Mesendoderm (in vitro differentiated cells): ENCODE results near the gene LY6G5B.

Experiments used
- DNase-seq: peaks from one replicate; pipeline ENCODE4 v3.0.0; 2013
- H2AK5ac ChIP-seq: 2 replicates; pipeline ENCODE4 v1.6.1; 2013; ENCODE audit warnings: low read length, inconsistent platforms
- H2BK120ac ChIP-seq: 2 replicates; pipeline ENCODE4 v1.6.1; 2013; ENCODE audit warnings: low read depth, mild to moderate bottlenecking, low read length, moderate library complexity, mixed read lengths
- H2BK15ac ChIP-seq: replicated peaks from 2 replicates; pipeline ENCODE4 v1.6.1; 2013; ENCODE audit warnings: low read depth, mild to moderate bottlenecking, moderate library complexity
- H2BK5ac ChIP-seq: 2 replicates; pipeline ENCODE4 v1.6.1; 2013; ENCODE audit warnings: low read length, inconsistent platforms
- H3K18ac ChIP-seq: 2 replicates; pipeline ENCODE4 v1.6.1; 2013; ENCODE audit warnings: mild to moderate bottlenecking, low read length, mixed read lengths
- H3K23ac ChIP-seq: one replicate; pipeline ENCODE4 v1.6.1; 2013; ENCODE audit warnings: low read length
- H3K27ac ChIP-seq: 2 replicates; pipeline ENCODE4 v1.5.1; 2013; ENCODE audit warnings: low read depth, mild to moderate bottlenecking, inconsistent platforms, low read length, moderate library complexity
- H3K27me3 ChIP-seq: 2 replicates; pipeline ENCODE4 v1.6.1; 2013; ENCODE audit warnings: low read length, control low read depth, mild to moderate bottlenecking, inconsistent platforms; ENCODE audit not compliant: insufficient read depth, poor library complexity
- H3K36me3 ChIP-seq: 2 replicates; pipeline ENCODE4 v1.6.1; 2013; ENCODE audit warnings: low read length, inconsistent platforms; ENCODE audit not compliant: control insufficient read depth, insufficient read depth
- H3K4ac ChIP-seq: one replicate; pipeline ENCODE4 v1.6.1; 2013; ENCODE audit warnings: low read depth, mild to moderate bottlenecking, low read length, moderate library complexity
- H3K4me1 ChIP-seq: 2 replicates; pipeline ENCODE4 v1.6.1; 2013; ENCODE audit warnings: low read depth, low read length, inconsistent platforms; ENCODE audit not compliant: control insufficient read depth
- H3K4me2 ChIP-seq: 2 replicates; pipeline ENCODE4 v1.6.1; 2013; ENCODE audit warnings: low read length
- H3K4me3 ChIP-seq: 2 replicates; pipeline ENCODE4 v1.5.1; 2013; ENCODE audit warnings: mild to moderate bottlenecking, low read length
- H3K56ac ChIP-seq: one replicate; pipeline ENCODE4 v1.6.1; 2013; ENCODE audit warnings: low read length
- H3K79me1 ChIP-seq: 2 replicates; pipeline ENCODE4 v1.6.1; 2013; ENCODE audit warnings: low read length, inconsistent platforms
- H3K79me2 ChIP-seq: 2 replicates; pipeline ENCODE4 v1.6.1; 2013; ENCODE audit warnings: mild to moderate bottlenecking, low read length; ENCODE audit not compliant: control insufficient read depth, insufficient read depth
- H3K9ac ChIP-seq: 2 replicates; pipeline ENCODE4 v1.6.1; 2013; ENCODE audit warnings: low read length, inconsistent platforms
- H4K5ac ChIP-seq: one replicate; pipeline ENCODE4 v1.6.1; 2013; ENCODE audit warnings: low read length
- H4K8ac ChIP-seq: one replicate; pipeline ENCODE4 v1.6.1; 2013; ENCODE audit warnings: low read depth, mild to moderate bottlenecking, control low read depth, low read length, moderate library complexity
- WGBS: extraction: QIAGEN DNeasy Blood & Tissue Kit; methylation state at CpG from one replicate; pipeline ENCODE4 v1.1.7; 2013; ENCODE audit warnings: low lambda C conversion rate, missing lambda C conversion rate; ENCODE audit not compliant: insufficient coverage; ENCODE audit errors: extremely low coverage; 5-methylcytosine and 5-hydroxymethylcytosine counted together

LY6G5B gene

DNA sequence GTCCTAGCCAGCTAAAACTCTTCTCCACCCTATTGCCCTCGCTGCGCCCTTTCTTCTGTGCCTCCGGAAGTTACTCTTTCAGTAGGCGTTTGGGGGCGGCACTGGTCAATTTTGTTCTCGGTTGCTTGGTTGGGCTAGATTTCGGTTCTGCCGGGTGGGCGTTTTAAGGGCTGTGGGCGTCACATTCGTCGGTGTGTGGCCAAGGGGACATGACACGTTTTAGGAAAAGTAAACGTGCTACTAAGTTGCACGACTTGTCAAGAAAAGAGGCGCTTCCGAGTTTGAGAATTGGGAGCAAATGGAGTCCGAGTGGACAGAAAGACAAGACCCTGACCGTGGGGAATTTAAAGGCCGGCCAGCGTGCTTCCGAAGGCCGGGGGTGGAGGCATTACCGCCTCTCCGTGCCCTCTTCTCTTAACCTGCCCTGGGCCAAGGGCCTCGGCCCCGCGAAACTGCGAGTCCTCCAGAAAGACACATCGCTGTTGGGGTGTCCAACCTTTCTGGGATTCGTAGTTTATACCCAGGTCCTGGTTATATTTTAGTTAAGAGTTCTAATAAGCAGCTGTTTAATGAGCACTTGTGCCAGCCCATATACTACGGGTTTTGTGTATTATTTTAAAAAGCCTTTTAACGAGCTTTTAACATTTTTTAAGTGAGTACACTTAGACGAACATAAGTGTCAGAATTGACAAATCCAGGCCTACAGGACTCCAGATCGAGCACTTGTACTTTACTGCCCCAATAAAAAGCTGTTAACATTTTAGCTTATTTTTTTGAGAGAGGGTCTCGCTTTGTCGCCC, 16.7 kb upstream of the LY6G5B start:
- peaks cover 3% of the 10 kb centered on the region for H3K4me1 ChIP-seq
- peak overlapping the region; percentile 65 for H3K18ac ChIP-seq
- H3K4me2 ChIP-seq, result peak overlapping the region; percentile 51
- no peak overlapping the region for H2BK15ac ChIP-seq
- no peak overlapping the region for H2AK5ac ChIP-seq
- peak overlapping the region; percentile 77 for H3K27ac ChIP-seq
- H3K4me3 ChIP-seq, result peak overlapping the region; percentile 58
- H3K27me3 ChIP-seq, result no peaks in the 10 kb centered on the region
- DNase-seq, result peak; percentile 98
- WGBS, result no CpG with 5 or more reads among the region's 37 CpGs
- peak overlapping the region; percentile 92 for H3K56ac ChIP-seq
- peaks cover 4% of the 10 kb centered on the region for H3K36me3 ChIP-seq
- peak overlapping the region; percentile 95 for H3K9ac ChIP-seq
- H3K23ac ChIP-seq, result no peak overlapping the region
- peak overlapping the region; percentile 77 for H3K4ac ChIP-seq
- no peak overlapping the region for H2BK120ac ChIP-seq
- peaks cover 18% of the 10 kb centered on the region for H3K79me2 ChIP-seq
- H2BK5ac ChIP-seq, result peak overlapping the region; percentile 18
- H4K8ac ChIP-seq, result no peak overlapping the region
- H4K5ac ChIP-seq, result no peak overlapping the region
- peaks cover 18% of the 10 kb centered on the region for H3K79me1 ChIP-seq

DNA sequence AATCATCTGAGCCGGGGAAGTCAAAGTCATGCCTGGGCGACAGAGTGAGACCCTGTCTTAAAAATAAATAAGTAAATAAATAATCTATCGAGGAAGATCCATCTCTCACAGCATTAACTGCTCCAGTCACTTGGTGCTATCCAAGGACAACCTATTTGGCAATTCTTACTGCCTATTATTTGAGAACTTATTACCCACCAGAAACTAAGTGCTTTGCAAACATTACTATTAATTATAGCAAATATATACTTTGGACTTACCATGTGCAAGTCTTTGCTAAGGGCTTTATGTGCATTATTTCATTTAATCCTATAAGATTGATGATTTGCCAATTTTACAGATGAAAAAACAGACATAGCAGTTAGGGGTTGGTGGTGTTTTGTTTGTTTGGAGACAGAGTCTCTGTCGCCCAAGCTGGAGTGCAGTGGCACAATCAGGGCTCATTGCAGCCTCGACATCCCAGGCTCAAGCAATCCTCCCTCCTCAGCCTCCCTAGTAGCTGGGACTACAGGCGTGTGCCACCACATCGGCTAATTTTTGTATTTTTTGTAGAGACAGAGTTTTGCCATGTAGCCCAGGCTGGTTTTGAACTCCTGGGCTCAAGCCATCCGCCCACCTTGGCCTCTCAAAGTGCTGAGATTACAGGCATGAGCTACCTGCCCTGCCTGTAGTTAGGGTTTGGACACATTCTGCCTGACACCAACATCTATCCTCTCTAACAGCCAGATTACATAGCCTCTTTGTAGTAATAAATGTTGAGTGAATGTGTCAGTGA, 15.0 kb upstream of the LY6G5B start:
- WGBS, result no CpG with 5 or more reads among the region's 8 CpGs
- no peak for DNase-seq
- H3K4me3 ChIP-seq, result no peak overlapping the region
- H3K4ac ChIP-seq, result no peak overlapping the region
- no peak overlapping the region for H2BK15ac ChIP-seq
- H3K23ac ChIP-seq, result no peak overlapping the region
- H3K4me1 ChIP-seq, result peaks cover 6% of the 10 kb centered on the region
- no peak overlapping the region for H3K27ac ChIP-seq
- H3K56ac ChIP-seq, result no peak overlapping the region
- H3K27me3 ChIP-seq, result no peaks in the 10 kb centered on the region
- H4K8ac ChIP-seq, result no peak overlapping the region
- no peak overlapping the region for H3K9ac ChIP-seq
- H4K5ac ChIP-seq, result no peak overlapping the region
- H3K4me2 ChIP-seq, result no peak overlapping the region
- no peaks in the 10 kb centered on the region for H3K36me3 ChIP-seq
- peaks cover 25% of the 10 kb centered on the region for H3K79me2 ChIP-seq
- no peak overlapping the region for H3K18ac ChIP-seq
- no peak overlapping the region for H2BK5ac ChIP-seq
- H2AK5ac ChIP-seq, result no peak overlapping the region
- peaks cover 19% of the 10 kb centered on the region for H3K79me1 ChIP-seq
- H2BK120ac ChIP-seq, result no peak overlapping the region

DNA sequence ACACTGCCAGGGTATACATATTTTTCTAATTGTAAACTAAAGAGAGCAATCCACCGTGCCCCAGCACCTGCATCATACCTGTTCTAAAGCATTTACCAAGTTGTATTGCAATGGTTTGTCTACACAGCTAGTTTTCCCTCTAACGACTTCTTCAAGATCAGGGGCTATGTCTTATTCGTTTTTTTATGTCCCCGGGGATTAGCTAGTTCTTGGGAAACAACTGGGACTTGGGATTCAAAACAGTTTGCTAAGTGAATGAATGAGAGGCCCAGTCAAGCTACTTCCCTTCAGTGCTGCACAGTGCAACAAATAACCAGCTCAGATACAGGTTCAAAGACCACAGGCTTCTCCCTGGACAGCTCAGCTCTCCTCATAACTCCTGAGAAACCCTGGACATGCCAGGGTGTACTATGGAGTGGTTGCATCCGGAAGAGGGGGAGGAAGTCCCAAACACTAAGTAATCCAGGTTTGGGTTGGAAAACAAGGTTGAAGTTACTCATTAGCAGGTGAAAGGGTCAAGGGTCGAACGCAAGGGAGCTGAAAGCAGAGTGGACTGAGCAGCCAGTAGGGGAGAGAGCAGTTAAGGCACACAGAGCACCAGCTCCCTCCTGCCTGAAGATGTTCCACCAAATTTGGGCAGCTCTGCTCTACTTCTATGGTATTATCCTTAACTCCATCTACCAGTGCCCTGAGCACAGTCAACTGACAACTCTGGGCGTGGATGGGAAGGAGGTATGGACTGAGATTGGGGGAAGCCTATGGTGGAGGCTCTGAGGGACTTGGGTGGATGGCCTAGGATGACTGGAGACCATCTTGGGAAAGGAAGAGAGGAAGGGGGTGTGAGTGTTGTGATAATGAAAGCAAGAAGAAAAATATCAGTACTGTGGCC, 14.2 kb upstream of the LY6G5B start, which contains the start of gene APOM:
TSS of gene APOM (plus strand) at position 546 of the 889 bp plus-strand sequence. CDS start at position 619, 73 bp downstream.
- Histone ChIP-seq H3K9ac (no peak within 1 kb of the TSS), H3K4ac (no peak within 1 kb of the TSS), H2BK5ac (no peak within 1 kb of the TSS), H3K79me1 (peaks cover 22% of the 10 kb centered on the region), H3K4me2 (no peak within 1 kb of the TSS), H3K23ac (no peak within 1 kb of the TSS), H3K56ac (no peak within 1 kb of the TSS), H3K4me3 (no peak within 1 kb of the TSS), H3K18ac (no peak within 1 kb of the TSS), H2BK120ac (no peak within 1 kb of the TSS), H2BK15ac (no peak within 1 kb of the TSS), H3K4me1 (peaks cover 6% of the 10 kb centered on the region), H3K27ac (no peak within 1 kb of the TSS), H4K5ac (no peak within 1 kb of the TSS), H3K36me3 (no peaks in the 10 kb centered on the region), H3K27me3 (no peaks in the 10 kb centered on the region), H2AK5ac (no peak within 1 kb of the TSS), H3K79me2 (peaks cover 27% of the 10 kb centered on the region), H4K8ac (no peak within 1 kb of the TSS)
- WGBS, result no CpG with 5 or more reads among the region's 8 CpGs
- DNase-seq, result no peak

DNA sequence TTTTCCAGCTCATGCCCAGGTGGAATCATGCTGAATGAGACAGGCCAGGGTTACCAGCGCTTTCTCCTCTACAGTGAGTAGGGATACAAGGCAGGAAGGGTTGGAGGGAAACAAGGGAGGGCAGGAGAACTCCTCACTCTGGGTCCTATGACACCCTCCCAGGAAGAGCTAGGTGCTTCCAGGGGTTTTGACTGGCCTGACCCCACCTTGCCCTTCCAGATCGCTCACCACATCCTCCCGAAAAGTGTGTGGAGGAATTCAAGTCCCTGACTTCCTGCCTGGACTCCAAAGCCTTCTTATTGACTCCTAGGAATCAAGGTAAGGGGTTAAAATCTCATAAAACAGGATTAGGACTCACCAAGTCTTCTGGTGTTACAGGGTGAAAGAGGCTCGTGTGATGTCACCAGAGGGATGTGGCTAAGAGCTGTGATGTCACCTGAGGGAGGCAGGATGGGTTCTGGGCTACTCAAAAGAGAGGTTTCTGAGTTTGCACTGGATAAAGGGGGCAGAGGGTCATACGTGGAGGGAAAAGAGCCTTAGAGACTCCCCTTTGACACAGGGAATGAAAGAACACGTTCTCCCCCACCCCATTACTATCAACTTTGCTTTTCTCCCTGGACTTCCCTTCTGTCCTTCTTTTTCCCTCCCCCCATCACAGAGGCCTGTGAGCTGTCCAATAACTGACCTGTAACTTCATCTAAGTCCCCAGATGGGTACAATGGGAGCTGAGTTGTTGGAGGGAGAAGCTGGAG, 12.2 kb upstream of the LY6G5B start:
- no peak overlapping the region for H3K4me3 ChIP-seq
- no peak overlapping the region for H3K23ac ChIP-seq
- no peak overlapping the region for H2AK5ac ChIP-seq
- peaks cover 18% of the 10 kb centered on the region for H3K79me1 ChIP-seq
- H4K8ac ChIP-seq, result no peak overlapping the region
- no peak overlapping the region for H3K27ac ChIP-seq
- WGBS, result no CpG with 5 or more reads among the region's 6 CpGs
- H4K5ac ChIP-seq, result no peak overlapping the region
- H3K4me2 ChIP-seq, result no peak overlapping the region
- H3K27me3 ChIP-seq, result no peaks in the 10 kb centered on the region
- no peak overlapping the region for H2BK5ac ChIP-seq
- H2BK15ac ChIP-seq, result no peak overlapping the region
- no peak overlapping the region for H2BK120ac ChIP-seq
- H3K4me1 ChIP-seq, result peaks cover 3% of the 10 kb centered on the region
- H3K56ac ChIP-seq, result no peak overlapping the region
- no peak overlapping the region for H3K9ac ChIP-seq
- H3K79me2 ChIP-seq, result peaks cover 15% of the 10 kb centered on the region
- no peak overlapping the region for H3K4ac ChIP-seq
- H3K36me3 ChIP-seq, result no peaks in the 10 kb centered on the region
- DNase-seq, result no peak
- no peak overlapping the region for H3K18ac ChIP-seq

DNA sequence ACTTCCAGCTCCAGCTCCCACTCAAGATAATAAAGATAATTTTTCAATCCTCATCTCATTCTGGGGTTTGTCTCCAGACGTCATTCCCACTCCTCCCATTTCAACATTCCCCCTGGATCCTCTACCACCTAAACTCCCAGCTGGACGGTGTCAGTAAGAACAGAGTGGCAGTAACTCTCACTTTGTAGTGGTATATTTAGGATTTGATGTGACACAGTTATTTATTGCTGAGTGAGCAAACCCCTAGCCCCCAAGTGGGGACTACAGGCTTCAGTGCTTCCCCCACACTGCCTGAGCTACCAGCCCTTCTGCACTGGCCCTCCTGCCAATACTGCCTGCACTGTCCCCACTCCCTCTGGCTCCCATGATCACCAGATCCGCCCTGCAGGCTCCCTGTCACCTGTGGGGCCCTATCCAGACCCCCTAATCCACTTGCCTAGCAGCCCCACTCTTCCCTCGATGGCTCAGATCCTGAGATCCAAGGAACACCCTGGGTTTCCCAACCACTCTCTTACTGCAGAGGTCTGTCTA, 11.6 kb upstream of the LY6G5B start:
- H3K27me3 ChIP-seq, result no peaks in the 10 kb centered on the region
- peak overlapping the region; percentile 17 for H3K56ac ChIP-seq
- peaks cover 3% of the 10 kb centered on the region for H3K4me1 ChIP-seq
- H2BK15ac ChIP-seq, result no peak overlapping the region
- no peak overlapping the region for H2BK120ac ChIP-seq
- no peak overlapping the region for H2BK5ac ChIP-seq
- WGBS, result no CpG with 5 or more reads among the region's 4 CpGs
- no peaks in the 10 kb centered on the region for H3K36me3 ChIP-seq
- H3K4me2 ChIP-seq, result no peak overlapping the region
- no peak overlapping the region for H3K27ac ChIP-seq
- no peak overlapping the region for H2AK5ac ChIP-seq
- no peak overlapping the region for H3K4ac ChIP-seq
- H3K18ac ChIP-seq, result no peak overlapping the region
- H4K5ac ChIP-seq, result no peak overlapping the region
- no peak overlapping the region for H3K4me3 ChIP-seq
- H3K79me2 ChIP-seq, result peaks cover 17% of the 10 kb centered on the region
- no peak for DNase-seq
- H3K79me1 ChIP-seq, result peaks cover 18% of the 10 kb centered on the region
- H3K9ac ChIP-seq, result no peak overlapping the region
- no peak overlapping the region for H4K8ac ChIP-seq
- no peak overlapping the region for H3K23ac ChIP-seq
